NCI-H146 (cell line): ENCODE results near the gene CD19.
"Not testable (repeated sequence)": the region's sequence is repeated elsewhere in the genome, so short reads cannot be mapped to it uniquely, and the experiment has no call there.

Source experiments
- DNase-seq: peaks from one replicate; lab custom pipeline; 2025; lab: John Stamatoyannopoulos, UW

Gene CD19

GRCh38 chr16:28931801-28932225 lies at the start of gene CD19:
CD19 (plus strand) TSS chr16:28931971; CDS start chr16:28932001, 30 bp downstream.
- no peak for DNase-seq

DNA sequence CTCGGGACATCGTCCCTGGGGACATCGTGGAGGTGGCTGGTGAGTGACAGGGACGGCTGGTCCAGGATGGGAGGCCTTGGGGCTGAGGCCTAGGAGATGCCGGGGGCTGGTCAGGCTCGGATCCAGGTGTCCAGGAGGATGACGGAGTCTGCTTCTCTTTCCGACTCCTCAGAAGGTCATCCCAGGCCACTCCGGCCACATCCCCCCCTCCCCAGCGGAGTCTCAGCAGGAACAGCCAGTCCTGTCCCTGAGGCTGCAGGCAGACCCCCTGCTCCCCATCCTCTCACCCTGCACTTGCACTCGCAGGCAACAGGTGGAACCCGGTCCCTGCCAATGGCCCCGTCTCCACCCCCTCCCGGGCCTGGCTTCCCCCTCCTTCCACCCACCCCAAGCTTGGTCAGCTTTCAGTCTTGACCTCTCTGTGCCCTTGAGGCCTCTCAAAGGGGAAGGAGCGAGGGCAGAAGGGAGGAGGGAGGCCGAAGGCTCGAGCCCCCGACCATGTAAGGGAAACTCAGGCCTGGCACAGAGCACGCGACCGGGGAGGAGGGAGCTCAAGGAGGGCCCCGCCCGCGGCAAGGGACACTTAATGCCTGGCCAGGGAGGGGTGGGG lies 49.1 kb upstream of the CD19 start:
- no peak for DNase-seq

GRCh38 chr16:28883221-28883996 lies 48.4 kb upstream of the CD19 start:
- no peak for DNase-seq

- no peak for DNase-seq
Observed at GRCh38 chr16:28884045-28884444, 47.7 kb upstream of the CD19 start.

DNA sequence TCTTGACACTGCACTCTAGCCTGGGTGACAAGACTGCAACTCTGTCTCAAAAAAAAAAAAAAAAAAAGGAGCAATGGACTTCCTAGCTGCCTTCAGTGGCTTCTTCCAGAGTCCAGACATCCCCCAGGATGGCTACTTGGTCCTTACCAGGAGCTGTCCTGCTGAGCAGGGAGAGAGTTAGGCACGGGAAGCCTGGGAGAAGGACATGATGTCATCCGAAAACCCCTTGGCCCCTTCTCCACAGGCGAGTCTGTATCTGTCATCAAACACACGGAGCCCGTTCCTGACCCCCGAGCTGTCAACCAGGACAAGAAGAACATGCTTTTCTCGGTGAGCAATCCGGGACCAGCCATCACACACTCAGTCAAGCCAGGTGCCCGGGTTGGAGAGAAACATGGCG lies 44.8 kb upstream of the CD19 start:
- no peak for DNase-seq

GRCh38 chr16:28890355-28890754 lies 41.4 kb upstream of the CD19 start:
- DNase-seq = not testable (repeated sequence)

DNA sequence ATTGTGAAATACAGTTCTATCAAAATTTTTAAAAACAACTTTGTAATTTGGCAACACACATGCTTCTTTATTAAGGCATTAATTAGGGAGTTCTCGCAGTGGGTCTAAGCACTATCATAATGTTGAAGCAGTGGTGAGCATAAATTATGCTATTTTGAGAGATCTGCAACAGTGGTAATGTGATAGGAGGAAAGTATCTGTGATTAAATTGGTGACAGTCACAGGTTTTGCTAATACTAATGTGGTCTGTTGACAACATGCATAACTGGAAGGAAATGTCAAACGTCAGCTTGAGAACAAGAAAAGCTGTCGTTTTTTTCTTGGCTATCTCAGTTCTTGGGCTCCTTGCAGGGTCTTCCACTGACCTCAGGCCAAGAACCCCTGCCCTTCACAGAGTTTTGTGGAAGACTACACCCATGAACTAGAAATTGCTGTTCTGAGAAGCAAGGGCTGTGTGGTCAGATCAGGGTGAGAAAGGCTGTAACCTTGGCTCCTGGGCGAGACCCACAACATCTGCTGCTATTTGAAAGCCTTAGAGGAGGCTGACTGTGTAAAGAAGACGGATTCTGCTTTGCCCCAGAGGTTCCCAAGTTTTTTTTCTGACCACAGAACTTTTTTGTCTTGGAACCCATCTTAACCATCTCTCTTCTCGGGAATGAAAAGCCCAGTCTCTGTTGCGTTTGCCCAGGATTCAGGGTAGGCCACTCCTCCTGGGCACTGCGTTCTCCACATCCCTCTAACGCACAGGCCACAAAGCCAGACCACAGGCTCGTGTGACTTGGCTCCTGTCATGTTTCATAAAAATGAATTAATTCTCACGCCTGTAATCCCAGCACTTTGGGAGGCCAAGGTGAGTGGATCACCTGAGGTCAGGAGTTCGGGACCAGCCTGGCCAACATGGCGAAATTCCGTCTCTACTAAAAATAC lies 39.5 kb upstream of the CD19 start:
- DNase-seq = no peak

- DNase-seq = no peak
Observed at GRCh38 chr16:28893291-28893690, 38.5 kb upstream of the CD19 start.

GRCh38 chr16:28895609-28896008 lies 36.2 kb upstream of the CD19 start:
- no peak for DNase-seq

GRCh38 chr16:28897826-28898225 lies 33.9 kb upstream of the CD19 start:
- DNase-seq = no peak

- no peak for DNase-seq
Observed at GRCh38 chr16:28898266-28898665, 33.5 kb upstream of the CD19 start.

DNA sequence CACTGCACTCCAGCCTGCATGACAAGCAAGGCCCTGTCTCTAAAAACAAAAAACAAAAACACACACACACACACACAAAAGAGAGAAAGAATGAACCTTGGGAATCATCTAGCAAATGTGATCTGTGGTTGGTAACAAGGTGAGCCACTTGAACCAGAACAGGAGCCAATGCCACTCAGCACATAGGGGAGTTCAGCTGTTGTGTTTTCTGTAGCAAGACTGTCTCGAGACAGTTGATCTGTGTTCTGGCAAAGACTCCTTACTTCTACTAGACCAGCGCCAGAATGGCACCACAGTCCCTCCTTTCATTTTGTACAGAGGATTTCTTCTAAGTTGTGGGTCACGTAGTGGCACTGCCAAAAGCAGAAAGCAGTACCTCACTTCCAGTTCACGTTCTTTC lies 32.8 kb upstream of the CD19 start:
- no peak for DNase-seq

DNA sequence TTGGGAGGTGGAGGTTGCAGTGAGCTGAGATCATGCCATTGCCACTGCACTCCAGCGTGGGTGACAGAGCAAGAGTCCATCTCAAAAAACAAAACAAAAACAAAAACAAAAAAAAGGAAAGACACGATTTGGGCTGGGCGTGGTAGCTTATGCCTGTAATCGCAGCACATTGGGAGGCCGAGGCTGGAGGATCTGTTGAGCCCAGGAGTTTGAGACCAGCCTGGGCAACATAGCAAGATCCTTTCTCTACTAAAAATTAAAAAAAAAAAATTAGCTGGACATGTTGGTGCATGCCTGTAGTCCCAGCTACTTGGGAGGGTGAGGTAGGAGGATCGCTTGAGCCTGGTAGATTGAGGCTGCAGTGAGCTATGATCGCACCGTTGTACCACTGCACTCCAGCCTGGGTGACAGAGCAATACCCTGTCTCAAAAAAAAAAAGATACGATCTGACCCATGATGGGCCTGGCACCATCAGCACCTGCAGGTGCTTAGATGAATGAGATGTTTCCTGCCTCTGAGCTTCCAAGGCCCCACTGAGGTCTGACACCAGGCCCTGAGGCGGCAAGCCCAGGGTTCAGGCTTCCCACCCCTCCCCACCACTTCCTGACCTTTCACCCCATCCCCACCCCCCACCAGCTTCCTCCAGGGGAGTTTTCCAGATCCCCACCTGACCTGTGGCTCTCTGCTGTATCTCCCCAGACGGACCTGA lies 31.7 kb upstream of the CD19 start:
- DNase-seq = no peak

GRCh38 chr16:28900601-28901000 lies 31.2 kb upstream of the CD19 start:
- no peak for DNase-seq

DNA sequence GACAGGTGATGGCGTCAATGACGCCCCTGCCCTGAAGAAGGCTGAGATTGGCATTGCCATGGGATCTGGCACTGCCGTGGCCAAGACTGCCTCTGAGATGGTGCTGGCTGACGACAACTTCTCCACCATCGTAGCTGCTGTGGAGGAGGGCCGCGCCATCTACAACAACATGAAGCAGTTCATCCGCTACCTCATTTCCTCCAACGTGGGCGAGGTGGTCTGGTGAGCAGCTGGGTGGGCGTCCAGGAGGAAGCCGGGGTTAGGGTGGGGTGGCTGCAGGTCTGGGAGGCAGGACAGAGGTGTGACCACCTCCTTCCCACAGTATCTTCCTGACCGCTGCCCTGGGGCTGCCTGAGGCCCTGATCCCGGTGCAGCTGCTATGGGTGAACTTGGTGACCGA lies 29.9 kb upstream of the CD19 start:
- DNase-seq = no peak

GRCh38 chr16:28902909-28903308 lies 28.9 kb upstream of the CD19 start:
- DNase-seq = no peak

DNA sequence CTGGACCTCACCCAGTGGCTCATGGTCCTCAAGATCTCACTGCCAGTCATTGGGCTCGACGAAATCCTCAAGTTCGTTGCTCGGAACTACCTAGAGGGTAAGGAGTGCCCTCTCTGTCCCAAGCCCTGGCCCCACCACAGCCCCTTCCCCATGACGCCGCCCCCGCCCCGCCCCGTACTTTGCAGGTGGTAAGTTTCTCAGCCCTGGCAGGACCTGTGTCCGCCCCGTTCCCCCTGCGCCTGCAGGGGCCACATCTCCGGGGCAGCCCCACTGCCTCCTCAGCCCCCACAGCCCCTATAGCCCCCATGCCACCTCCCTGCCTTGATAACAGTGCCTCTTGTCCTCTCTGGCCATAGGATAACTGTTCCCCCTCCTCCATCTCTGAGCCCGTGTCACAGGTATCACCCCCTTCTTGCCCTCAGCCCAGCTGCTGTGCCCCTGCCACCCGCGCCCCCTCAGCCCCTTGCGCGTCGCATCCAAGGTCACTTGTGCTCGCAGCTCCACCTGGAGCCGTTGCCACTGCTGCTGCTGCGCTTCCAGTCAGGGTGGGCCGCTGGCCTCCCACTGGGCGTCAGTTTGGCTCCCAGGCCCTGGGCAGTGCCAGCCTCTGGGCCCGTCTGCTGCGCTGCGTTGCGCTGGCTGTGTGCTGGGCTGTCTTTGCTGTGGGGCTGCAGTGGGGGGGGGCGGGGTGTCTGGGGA lies 28.3 kb upstream of the CD19 start:
- no peak for DNase-seq

DNA sequence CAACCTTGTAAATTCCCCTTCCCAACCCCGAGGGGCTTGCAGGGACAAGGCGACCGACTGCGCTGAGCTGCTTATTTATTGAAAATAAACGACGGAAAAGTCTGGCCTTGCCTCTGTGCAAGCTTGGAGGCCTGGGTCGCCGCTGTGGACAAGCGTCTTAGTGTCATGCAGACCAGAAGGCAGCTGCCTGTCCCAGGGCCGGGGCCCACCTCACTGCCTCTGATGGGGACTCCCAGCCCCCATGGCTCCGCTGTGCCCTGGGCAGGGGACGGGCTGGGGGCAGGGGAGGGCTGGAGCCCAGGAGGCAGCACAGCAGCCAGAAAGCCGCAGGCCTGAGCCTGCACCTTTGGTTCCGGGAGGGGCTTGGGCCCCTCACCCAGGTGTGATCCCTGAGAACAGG lies 27.4 kb upstream of the CD19 start:
- no peak for DNase-seq

GRCh38 chr16:28904828-28905227 lies 26.9 kb upstream of the CD19 start:
- no peak for DNase-seq

DNA sequence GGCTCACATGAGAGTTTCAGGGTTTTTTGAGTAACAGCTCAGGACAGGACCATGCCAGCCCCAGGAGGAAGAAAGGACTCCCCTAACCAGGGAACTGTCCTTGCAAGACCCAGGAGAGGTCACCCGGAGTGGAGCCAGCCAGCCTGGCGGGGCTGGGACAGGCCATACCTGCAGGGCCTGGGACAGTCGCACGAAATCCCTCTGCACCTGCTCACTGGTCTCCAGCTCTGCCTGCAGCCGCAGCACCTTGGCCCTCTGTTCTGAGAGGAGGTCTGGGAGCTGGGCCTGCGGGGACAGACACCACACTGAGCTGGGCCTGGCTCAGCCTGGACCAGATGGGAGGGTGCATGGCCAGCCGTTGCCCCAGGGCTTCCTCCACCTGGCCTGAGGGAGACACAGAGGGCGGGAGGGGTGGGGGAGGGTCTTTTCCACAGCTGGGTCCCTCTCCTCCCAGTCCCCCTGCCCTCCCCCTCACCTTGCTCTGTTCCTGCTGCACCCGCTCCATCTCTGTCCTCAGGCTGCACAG lies 26.5 kb upstream of the CD19 start:
- no peak for DNase-seq

GRCh38 chr16:28905800-28906372 lies 25.9 kb upstream of the CD19 start:
- no peak for DNase-seq
